GM11168 (cell line): ENCODE measurements around the gene CDC42BPA.

Source experiments
- in situ Hi-C: fragments of 300-500 bp; cut with MboI; formaldehyde crosslinking; loops from one replicate; pipeline ENCODE4 v1.12.0; 2022; ENCODE audit warnings: low sequenced_read_pairs; ENCODE audit not compliant: unreplicated experiment

The CDC42BPA gene

GRCh38 chr1:227082999-227083746 is 235.1 kb downstream of the CDC42BPA start:
- in situ Hi-C loops: no loop called here

- in situ Hi-C loops: no loop called here
These were observed 240.5 kb downstream of the CDC42BPA start for GRCh38 chr1:227077783-227078182.

GRCh38 chr1:227073786-227074185 is 244.5 kb downstream of the CDC42BPA start:
- in situ Hi-C loops: no loop called here

- in situ Hi-C loops: no loop called here
These were observed 245.3 kb downstream of the CDC42BPA start for GRCh38 chr1:227072991-227073390.

- in situ Hi-C loops: no loop called here
These were observed 246.3 kb downstream of the CDC42BPA start for GRCh38 chr1:227071895-227072587.

- in situ Hi-C loops: no loop called here
These were observed 247.5 kb downstream of the CDC42BPA start for GRCh38 chr1:227070638-227071285.

GRCh38 chr1:227069490-227069889 is 248.8 kb downstream of the CDC42BPA start:
- in situ Hi-C loops: no loop called here

GRCh38 chr1:227068883-227069282 is 249.4 kb downstream of the CDC42BPA start:
- in situ Hi-C loops: no loop called here

- in situ Hi-C loops: no loop called here
These were observed 251.3 kb downstream of the CDC42BPA start for GRCh38 chr1:227066999-227067398.

GRCh38 chr1:227065311-227065710 is 253.0 kb downstream of the CDC42BPA start:
- in situ Hi-C loops: no loop called here

GRCh38 chr1:227062306-227062705 is 256.0 kb downstream of the CDC42BPA start:
- in situ Hi-C loops: no loop called here

GRCh38 chr1:227059076-227059475 is 259.2 kb downstream of the CDC42BPA start:
- in situ Hi-C loops: no loop called here

GRCh38 chr1:227058321-227058751 is 260.0 kb downstream of the CDC42BPA start:
- in situ Hi-C loops: no loop called here

GRCh38 chr1:227049253-227049652 is 269.0 kb downstream of the CDC42BPA start:
- in situ Hi-C loops: loop anchor here (10.0 kb wide), 1 partner anchor 466 kb away; no protein-coding TSS in a partner anchor

GRCh38 chr1:227043755-227044154 is 274.5 kb downstream of the CDC42BPA start:
- in situ Hi-C loops: loop anchor here (10.0 kb wide), 1 partner anchor 471 kb away; no protein-coding TSS in a partner anchor

GRCh38 chr1:227042292-227042691 is 276.0 kb downstream of the CDC42BPA start:
- in situ Hi-C loops: loop anchor here (10.0 kb wide), 1 partner anchor 473 kb away; no protein-coding TSS in a partner anchor

- in situ Hi-C loops: no loop called here
These were observed 279.9 kb downstream of the CDC42BPA start for GRCh38 chr1:227038401-227038800.

GRCh38 chr1:227037121-227037520 is 281.2 kb downstream of the CDC42BPA start:
- in situ Hi-C loops: no loop called here

- in situ Hi-C loops: no loop called here
These were observed 283.0 kb downstream of the CDC42BPA start for GRCh38 chr1:227035316-227035715.

GRCh38 chr1:227033880-227034279 is 284.4 kb downstream of the CDC42BPA start:
- in situ Hi-C loops: no loop called here

- in situ Hi-C loops: no loop called here
These were observed 285.9 kb downstream of the CDC42BPA start for GRCh38 chr1:227032396-227032795.
